ENCODE results near the gene ANO2. TPM values are rescaled to one million over a fixed set of nuclear protein-coding genes. Genes with fewer than 3 reads are reported as not detected.

ANO2 gene
- total RNA-seq, 1 experiment from 2014 or later, result not detected

DNA sequence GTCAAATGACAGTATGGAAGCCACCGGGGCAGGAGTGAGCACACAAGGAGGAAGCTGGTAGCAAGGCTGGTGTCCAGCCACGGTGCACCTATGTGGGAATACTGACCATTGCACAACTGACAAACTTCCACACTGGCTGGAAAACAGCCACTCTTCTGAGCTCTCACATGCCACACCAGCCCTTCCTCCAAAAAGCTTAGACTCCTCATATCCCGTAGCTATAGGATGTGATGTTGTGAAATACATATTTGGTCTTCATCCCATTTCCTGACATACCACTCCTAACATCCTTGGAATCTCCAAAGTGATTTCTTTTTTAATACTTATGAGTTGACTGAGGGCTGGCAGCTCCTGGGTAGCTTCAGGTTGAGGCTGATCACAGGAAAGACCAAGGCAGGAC is 409.5 kb downstream of the ANO2 start:
- intact Hi-C loops (cut with micrococcal nuclease), result no loop called here
- H3K27me3 ChIP-seq (ENCODE audit: low read length), result no peaks in the 10 kb centered on the region
- no peaks in the 10 kb centered on the region for H3K4me1 ChIP-seq (ENCODE audit: insufficient read depth, low read length)
- no peaks in the 10 kb centered on the region for H3F3A ChIP-seq (ENCODE audit: low read length, unreplicated experiment)
- no peak overlapping the region for H3K9ac ChIP-seq (ENCODE audit: low read length)
- H2AFZ ChIP-seq (ENCODE audit: low read length), result no peak overlapping the region
- POLR2A ChIA-PET (ENCODE audit: unreplicated experiment), result no interaction called here
- ATAC-seq (no peak), DNase-seq (no peak)
- CTCF ChIA-PET, result no interaction called here
- H3K27ac ChIP-seq (ENCODE audit: low read length), result no peak overlapping the region
- no peaks in the 10 kb centered on the region for H3K79me2 ChIP-seq (ENCODE audit: low read length)
- TF ChIP-seq CTCF (conservative IDR thresholded peaks at IDR 0.05; ENCODE audit: low read depth, low read length) (no peak), EZH2 (IDR thresholded peaks at IDR 0.05; ENCODE audit: low read length, unreplicated experiment) (no peak)
- H3K4me2 ChIP-seq (ENCODE audit: low read length), result no peak overlapping the region
- BruUV-seq (replicated peaks), result no TSS peak
- no peaks in the 10 kb centered on the region for H4K20me1 ChIP-seq (ENCODE audit: low read length)
- no peak overlapping the region for H3K4me3 ChIP-seq (ENCODE audit: low read length)
- no peaks in the 10 kb centered on the region for H3K9me2 ChIP-seq (replicated peaks; ENCODE audit: low read length)
- H3K9me3 ChIP-seq (ENCODE audit: low read length), result no peaks in the 10 kb centered on the region
- H3K36me3 ChIP-seq (ENCODE audit: low read depth, low read length), result no peaks in the 10 kb centered on the region

GRCh38 chr12:5534426-5535199 is 410.4 kb downstream of the ANO2 start:
- H3K4me1 ChIP-seq (ENCODE audit: insufficient read depth, low read length), result no peaks in the 10 kb centered on the region
- TF ChIP-seq EZH2phosphoT487 (IDR thresholded peaks at IDR 0.05; ENCODE audit: borderline replicate concordance, low read length) (no peak), EZH2 (IDR thresholded peaks at IDR 0.05; ENCODE audit: low read length, unreplicated experiment) (no peak), CTCF (conservative IDR thresholded peaks at IDR 0.05; ENCODE audit: low read depth, low read length) (no peak)
- intact Hi-C loops (cut with micrococcal nuclease), result no loop called here
- ChIA-PET CTCF (no interaction called here), POLR2A (ENCODE audit: unreplicated experiment) (no interaction called here)
- H4K20me1 ChIP-seq (ENCODE audit: low read length), result no peaks in the 10 kb centered on the region
- no peaks in the 10 kb centered on the region for H3K27me3 ChIP-seq (ENCODE audit: low read length)
- no peaks in the 10 kb centered on the region for H3K9me2 ChIP-seq (replicated peaks; ENCODE audit: low read length)
- no peak overlapping the region for H2AFZ ChIP-seq (ENCODE audit: low read length)
- no peak overlapping the region for H3K4me2 ChIP-seq (ENCODE audit: low read length)
- H3K36me3 ChIP-seq (ENCODE audit: low read depth, low read length), result no peaks in the 10 kb centered on the region
- no peaks in the 10 kb centered on the region for H3F3A ChIP-seq (ENCODE audit: low read length, unreplicated experiment)
- BruUV-seq (replicated peaks), result no TSS peak
- H3K27ac ChIP-seq (ENCODE audit: low read length), result no peak overlapping the region
- no peak overlapping the region for H3K4me3 ChIP-seq (ENCODE audit: low read length)
- DNase-seq (no peak), ATAC-seq (no peak)
- no peak overlapping the region for H3K9ac ChIP-seq (ENCODE audit: low read length)
- no peaks in the 10 kb centered on the region for H3K79me2 ChIP-seq (ENCODE audit: low read length)
- no peaks in the 10 kb centered on the region for H3K9me3 ChIP-seq (ENCODE audit: low read length)

- Histone ChIP-seq H3K79me2 (ENCODE audit: low read length) (no peaks in the 10 kb centered on the region), H4K20me1 (ENCODE audit: low read length) (no peaks in the 10 kb centered on the region), H2AFZ (ENCODE audit: low read length) (no peak overlapping the region), H3F3A (ENCODE audit: low read length, unreplicated experiment) (no peaks in the 10 kb centered on the region), H3K27ac (ENCODE audit: low read length) (no peak overlapping the region), H3K4me2 (ENCODE audit: low read length) (no peak overlapping the region), H3K9ac (ENCODE audit: low read length) (no peak overlapping the region), H3K4me1 (ENCODE audit: insufficient read depth, low read length) (no peaks in the 10 kb centered on the region), H3K4me3 (ENCODE audit: low read length) (no peak overlapping the region), H3K9me3 (ENCODE audit: low read length) (no peaks in the 10 kb centered on the region), H3K36me3 (ENCODE audit: low read depth, low read length) (no peaks in the 10 kb centered on the region), H3K9me2 (replicated peaks; ENCODE audit: low read length) (no peaks in the 10 kb centered on the region), H3K27me3 (ENCODE audit: low read length) (no peaks in the 10 kb centered on the region)
- CTCF ChIA-PET, result no interaction called here
- no TSS peak for BruUV-seq (replicated peaks)
- TF ChIP-seq CTCF (conservative IDR thresholded peaks at IDR 0.05; ENCODE audit: low read depth, low read length) (no peak), EZH2 (IDR thresholded peaks at IDR 0.05; ENCODE audit: low read length, unreplicated experiment) (no peak), EZH2phosphoT487 (IDR thresholded peaks at IDR 0.05; ENCODE audit: borderline replicate concordance, low read length) (no peak)
- intact Hi-C loops (cut with micrococcal nuclease), result no loop called here
- POLR2A ChIA-PET (ENCODE audit: unreplicated experiment), result no interaction called here
- ATAC-seq (no peak), DNase-seq (no peak)
Observed at GRCh38 chr12:5533368-5533767, 411.7 kb downstream of the ANO2 start.
